ENCODE measurements around the gene COL23A1. TPM values are rescaled to one million over a fixed set of nuclear protein-coding genes. Genes with fewer than 3 reads are reported as not detected.
A peak's percentile ranks its signal among the peaks of the same experiment; 100 is the strongest.

COL23A1 gene
- total and polyA plus RNA-seq, 2 of the 13 experiments (the other 11 are each of a cell fraction or from before 2014, with no cell fraction given), result not detected

DNA sequence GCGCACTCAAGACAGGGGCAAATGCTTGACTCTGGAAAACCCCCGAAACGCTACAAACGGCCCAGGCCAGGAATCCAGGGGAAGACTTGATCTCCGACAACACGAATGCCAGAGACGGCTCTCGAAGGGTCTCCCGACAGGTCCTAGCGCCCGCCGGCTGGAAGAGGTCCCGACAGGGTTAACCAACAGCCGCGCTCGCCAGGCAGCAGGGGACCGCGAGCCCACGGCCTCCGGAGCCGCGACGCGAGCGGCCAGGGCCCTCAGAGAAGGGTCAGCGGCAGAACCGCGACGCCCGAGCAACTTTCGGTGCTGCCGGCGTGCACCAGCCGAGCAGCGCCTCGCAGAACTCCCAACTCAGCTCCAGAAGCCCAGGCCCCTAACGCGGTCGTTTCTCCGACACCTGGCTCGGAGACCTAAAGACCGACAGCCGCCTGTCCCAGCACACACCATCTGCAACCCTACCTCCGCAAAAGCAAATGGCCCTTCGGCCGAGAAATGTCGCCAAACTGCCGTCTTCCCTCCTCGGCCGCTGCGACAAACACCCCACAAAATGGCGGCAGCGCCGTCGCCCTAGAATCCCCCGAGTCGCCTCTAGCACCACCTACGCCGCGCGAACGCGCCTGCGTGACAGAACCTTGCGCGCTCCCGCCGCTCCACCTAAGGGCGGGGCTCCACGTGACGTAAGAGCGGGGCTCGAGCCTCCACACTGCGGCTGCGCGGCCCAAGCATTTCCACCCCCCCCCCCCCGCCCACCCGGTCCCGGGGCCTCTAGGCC lies 36.5 kb upstream of the COL23A1 start, which contains the start of gene CLK4 (continued):
- TF ChIP-seq, protein P1, sequence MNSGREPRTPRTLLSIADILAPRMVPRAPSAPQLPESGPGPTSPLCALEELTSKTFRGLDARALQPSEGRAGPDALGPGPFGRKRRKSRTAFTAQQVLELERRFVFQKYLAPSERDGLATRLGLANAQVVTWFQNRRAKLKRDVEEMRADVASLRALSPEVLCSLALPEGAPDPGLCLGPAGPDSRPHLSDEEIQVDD (CRISPR knock-in tag; IDR thresholded peaks at IDR 0.05; ENCODE audit: borderline replicate concordance), result 0 out of 2 replicates have a peak, but pooled peaks have one; percentile 26
- no peak for TF ChIP-seq TCF7L2 (IDR thresholded peaks at IDR 0.05; ENCODE audit: low read depth, low read length)
- no peak; the same call in 1 of the 2 replicates for TF ChIP-seq KDM4B (CRISPR knock-in tag; IDR thresholded peaks at IDR 0.05)
- TF ChIP-seq PAX8 (CRISPR knock-in tag; IDR thresholded peaks at IDR 0.05; ENCODE audit: borderline replicate concordance), result no peak
- TF ChIP-seq, protein P2, sequence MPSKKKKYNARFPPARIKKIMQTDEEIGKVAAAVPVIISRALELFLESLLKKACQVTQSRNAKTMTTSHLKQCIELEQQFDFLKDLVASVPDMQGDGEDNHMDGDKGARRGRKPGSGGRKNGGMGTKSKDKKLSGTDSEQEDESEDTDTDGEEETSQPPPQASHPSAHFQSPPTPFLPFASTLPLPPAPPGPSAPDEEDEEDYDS (CRISPR knock-in tag; IDR thresholded peaks at IDR 0.05), result no peak
- TF ChIP-seq PATZ1 (CRISPR knock-in tag; IDR thresholded peaks at IDR 0.05), result peak; percentile 76
- TF ChIP-seq U2AF1 (optimal IDR thresholded peaks at IDR 0.05; ENCODE audit: low read depth, low read length), result peak; percentile 79
- peak; percentile 84 for TF ChIP-seq ZMYM4 (CRISPR knock-in tag; IDR thresholded peaks at IDR 0.05)
- TF ChIP-seq ERF (CRISPR knock-in tag; IDR thresholded peaks at IDR 0.05), result peak; percentile 56; the same call in 1 of the 2 replicates
- no peak for TF ChIP-seq EP300 (IDR thresholded peaks at IDR 0.05; ENCODE audit: low read depth in 2 of 2, low read length in 2 of 2)
- no peak for TF ChIP-seq EP300 (CRISPR knock-in tag; IDR thresholded peaks at IDR 0.05; ENCODE audit: borderline replicate concordance)
- TF ChIP-seq RXRB (CRISPR knock-in tag; IDR thresholded peaks at IDR 0.05; ENCODE audit: borderline replicate concordance), result peak; percentile 49; the same call in 1 of the 2 replicates
- TF ChIP-seq KLF9 (CRISPR knock-in tag; IDR thresholded peaks at IDR 0.05; ENCODE audit: low read depth), result no peak
- TF ChIP-seq CEBPB (IDR thresholded peaks at IDR 0.05; ENCODE audit: borderline replicate concordance, low read depth, low read length), result peak; percentile 43; the same call in 1 of the 2 replicates
- 0 out of 2 replicates have a peak, but pooled peaks have one; percentile 31 for TF ChIP-seq RNF219 (CRISPR knock-in tag; IDR thresholded peaks at IDR 0.05)
- TF ChIP-seq ZNF256 (CRISPR knock-in tag; conservative IDR thresholded peaks at IDR 0.05), result 0 out of 2 replicates have a peak, but pooled peaks have one; percentile 26
- 0 out of 2 replicates have a peak, but pooled peaks have one; percentile 10 for TF ChIP-seq ZNF329 (CRISPR knock-in tag; IDR thresholded peaks at IDR 0.05; ENCODE audit: low read depth)
- TF ChIP-seq HMGA1 (CRISPR knock-in tag; conservative IDR thresholded peaks at IDR 0.05), result no peak
- TF ChIP-seq DNMT3B (CRISPR knock-in tag; conservative IDR thresholded peaks at IDR 0.05), result no peak
- TF ChIP-seq SMARCE1 (IDR thresholded peaks at IDR 0.05; ENCODE audit: borderline replicate concordance), result no peak
- TF ChIP-seq ZIK1 (CRISPR knock-in tag; IDR thresholded peaks at IDR 0.05; ENCODE audit: borderline replicate concordance, low read depth), result no peak
